Measurements from ENCODE around the gene SLC22A23. TPM values are rescaled to one million over a fixed set of nuclear protein-coding genes. Genes with fewer than 3 reads are reported as not detected.

The SLC22A23 gene
- total RNA-seq, 1 experiment from 2014 or later, result 6.8 TPM

- Histone ChIP-seq H3K4ac (ENCODE audit: low read depth, low read length) (no peak overlapping the region), H3K9ac (ENCODE audit: extremely low read depth, insufficient read length, low read length) (no peak overlapping the region), H4K91ac (ENCODE audit: insufficient read length, low read depth, low read length) (no peak overlapping the region), H2BK20ac (ENCODE audit: low read depth, low read length, poor library complexity, severe bottlenecking) (no peak overlapping the region), H3K18ac (ENCODE audit: insufficient read length, low read depth, low read length) (no peak overlapping the region), H3K27me3 (ENCODE audit: insufficient read depth, low read length) (no peaks in the 10 kb centered on the region), H4K20me1 (ENCODE audit: control insufficient read depth, insufficient read depth, insufficient read length) (no peaks in the 10 kb centered on the region), H2BK12ac (ENCODE audit: insufficient read length, low read depth, low read length) (no peak overlapping the region), H3K27ac (ENCODE audit: insufficient read length, low read depth, low read length) (no peak overlapping the region), H3K14ac (ENCODE audit: insufficient read depth, low read length) (no peak overlapping the region), H4K8ac (replicated peaks; ENCODE audit: insufficient read length, low read depth, low read length) (no peak overlapping the region), H3T11ph (ENCODE audit: low read length) (no peak overlapping the region), H2AFZ (ENCODE audit: low read length) (no peak overlapping the region), H3K23me2 (ENCODE audit: insufficient read length, low read depth, low read length, poor library complexity, severe bottlenecking) (no peaks in the 10 kb centered on the region), H2AK5ac (ENCODE audit: insufficient read length, low read length) (no peak overlapping the region), H3K4me2 (ENCODE audit: insufficient read depth, insufficient read length, low read length) (no peak overlapping the region), H3K79me1 (ENCODE audit: insufficient read depth, low read depth, low read length, poor library complexity, severe bottlenecking) (no peaks in the 10 kb centered on the region), H2BK120ac (ENCODE audit: low read depth, low read length, poor library complexity, severe bottlenecking) (no peak overlapping the region), H3K79me2 (ENCODE audit: insufficient read depth, low read length) (no peaks in the 10 kb centered on the region; the same call in none of the 2 replicates), H2BK15ac (ENCODE audit: low read depth, low read length) (no peak overlapping the region), H3K56ac (ENCODE audit: insufficient read length, low read depth, low read length) (no peak overlapping the region), H3K9me3 (ENCODE audit: control insufficient read depth, low read depth, low read length) (no peaks in the 10 kb centered on the region), H3K4me1 (ENCODE audit: insufficient read depth, low read length) (peaks cover 6% of the 10 kb centered on the region; the same call in 1 of the 2 replicates), H4K5ac (ENCODE audit: insufficient read length, low read depth, low read length) (no peak overlapping the region), H2BK5ac (ENCODE audit: insufficient read length, low read length) (no peak overlapping the region), H3K23ac (ENCODE audit: insufficient read length, low read depth, low read length) (no peak overlapping the region)
- Mint-ChIP-seq H3K27me3 (ENCODE audit: low read depth) (no peaks in the 10 kb centered on the region; the same call in 1 of the 2 replicates), H3K4me3 (no peak overlapping the region), H3K9me3 (no peaks in the 10 kb centered on the region), H3K27ac (peak overlapping the region in 2 of 3 experiments; percentile 31 to 82; a peak in 2 of 7 replicates), H3K36me3 (ENCODE audit: insufficient read depth in 1 of 3, low read depth in 3 of 3) (peaks cover 0 to 15% (median 0%) of the 10 kb centered on the region in 3 experiments; a peak in 2 of 7 replicates), H3K4me1 (peaks cover 11 to 14% of the 10 kb centered on the region in 2 experiments)
- WGBS (ENCODE audit: extremely low coverage, insufficient read length, low lambda C conversion rate), result no CpG with 5 or more reads among the region's 8 CpGs
- TF ChIP-seq, protein P1, sequence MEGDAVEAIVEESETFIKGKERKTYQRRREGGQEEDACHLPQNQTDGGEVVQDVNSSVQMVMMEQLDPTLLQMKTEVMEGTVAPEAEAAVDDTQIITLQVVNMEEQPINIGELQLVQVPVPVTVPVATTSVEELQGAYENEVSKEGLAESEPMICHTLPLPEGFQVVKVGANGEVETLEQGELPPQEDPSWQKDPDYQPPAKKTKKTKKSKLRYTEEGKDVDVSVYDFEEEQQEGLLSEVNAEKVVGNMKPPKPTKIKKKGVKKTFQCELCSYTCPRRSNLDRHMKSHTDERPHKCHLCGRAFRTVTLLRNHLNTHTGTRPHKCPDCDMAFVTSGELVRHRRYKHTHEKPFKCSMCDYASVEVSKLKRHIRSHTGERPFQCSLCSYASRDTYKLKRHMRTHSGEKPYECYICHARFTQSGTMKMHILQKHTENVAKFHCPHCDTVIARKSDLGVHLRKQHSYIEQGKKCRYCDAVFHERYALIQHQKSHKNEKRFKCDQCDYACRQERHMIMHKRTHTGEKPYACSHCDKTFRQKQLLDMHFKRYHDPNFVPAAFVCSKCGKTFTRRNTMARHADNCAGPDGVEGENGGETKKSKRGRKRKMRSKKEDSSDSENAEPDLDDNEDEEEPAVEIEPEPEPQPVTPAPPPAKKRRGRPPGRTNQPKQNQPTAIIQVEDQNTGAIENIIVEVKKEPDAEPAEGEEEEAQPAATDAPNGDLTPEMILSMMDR (conservative IDR thresholded peaks at IDR 0.05), result no peak
- DNase-seq, result no peak
Observed at GRCh38 chr6:3321875-3322274, 135.0 kb downstream of the SLC22A23 start.
